GM06990 (cell line): ENCODE measurements around the gene PACSIN1.

Experiments
- DNase-seq: peaks from one replicate; pipeline ENCODE4 v3.0.0-alpha.2; 2011; ENCODE audit not compliant: insufficient read length; ENCODE audit errors: extremely low read depth
- H3K27me3 ChIP-seq: replicated peaks from 2 replicates; pipeline ENCODE4 v1.6.0; 2011; ENCODE audit warnings: low read length; ENCODE audit not compliant: control insufficient read depth, insufficient read depth
- H3K36me3 ChIP-seq: 2 replicates; pipeline ENCODE4 v1.5.1; 2011; ENCODE audit warnings: low read length; ENCODE audit not compliant: control insufficient read depth, insufficient read depth
- H3K4me3 ChIP-seq: replicated peaks from 2 replicates; pipeline ENCODE4 v1.5.1; 2011; ENCODE audit warnings: low read depth, mild to moderate bottlenecking, control low read depth, low read length
- TF ChIP-seq, protein P1 (sequence below): IDR thresholded peaks from 2 replicates; pipeline ENCODE4 v1.5.1; 2011; ENCODE audit warnings: low read length, control low read depth, mild to moderate bottlenecking, inconsistent platforms; ENCODE audit not compliant: insufficient read depth, poor library complexity, severe bottlenecking

The PACSIN1 gene

DNA sequence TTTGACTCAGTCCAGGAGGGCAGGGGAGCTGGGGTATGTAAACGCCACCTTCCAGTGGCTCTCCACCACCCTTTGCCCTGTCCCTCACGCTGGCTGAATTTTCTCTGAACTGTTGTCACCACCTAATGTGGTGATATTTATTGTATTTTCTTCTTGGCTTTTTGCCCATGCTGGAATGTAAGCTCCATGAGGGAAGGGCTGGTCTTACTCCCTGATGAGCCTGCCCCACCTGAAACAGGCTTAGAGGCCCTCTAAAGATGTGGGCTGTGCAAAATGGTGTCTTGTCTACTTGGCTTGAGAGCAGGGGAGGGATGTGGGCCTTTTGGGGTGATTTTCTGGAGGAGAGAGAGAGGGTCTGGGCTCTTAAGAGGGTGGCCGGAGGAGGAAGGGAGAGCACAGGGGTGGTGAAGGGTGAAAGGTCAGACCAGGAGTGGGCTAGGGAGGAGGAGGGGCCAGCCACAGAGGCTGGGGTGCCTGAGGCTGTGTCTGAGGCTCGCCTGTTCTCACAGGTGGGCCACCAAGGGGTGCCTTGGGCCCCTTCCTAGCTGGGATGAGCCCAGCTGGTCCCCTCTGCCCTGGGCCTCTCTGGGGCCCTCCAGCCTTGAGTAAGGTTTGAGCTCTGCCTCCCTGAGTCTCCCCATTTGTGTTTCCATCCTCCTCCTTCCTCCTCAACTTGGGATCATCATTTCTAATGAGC lies 52.9 kb downstream of the PACSIN1 start:
- no peak for DNase-seq
- Histone ChIP-seq H3K4me3 (no peak overlapping the region), H3K36me3 (no peaks in the 10 kb centered on the region), H3K27me3 (no peaks in the 10 kb centered on the region; the same call in 1 of the 2 replicates)
- TF ChIP-seq, protein P1, sequence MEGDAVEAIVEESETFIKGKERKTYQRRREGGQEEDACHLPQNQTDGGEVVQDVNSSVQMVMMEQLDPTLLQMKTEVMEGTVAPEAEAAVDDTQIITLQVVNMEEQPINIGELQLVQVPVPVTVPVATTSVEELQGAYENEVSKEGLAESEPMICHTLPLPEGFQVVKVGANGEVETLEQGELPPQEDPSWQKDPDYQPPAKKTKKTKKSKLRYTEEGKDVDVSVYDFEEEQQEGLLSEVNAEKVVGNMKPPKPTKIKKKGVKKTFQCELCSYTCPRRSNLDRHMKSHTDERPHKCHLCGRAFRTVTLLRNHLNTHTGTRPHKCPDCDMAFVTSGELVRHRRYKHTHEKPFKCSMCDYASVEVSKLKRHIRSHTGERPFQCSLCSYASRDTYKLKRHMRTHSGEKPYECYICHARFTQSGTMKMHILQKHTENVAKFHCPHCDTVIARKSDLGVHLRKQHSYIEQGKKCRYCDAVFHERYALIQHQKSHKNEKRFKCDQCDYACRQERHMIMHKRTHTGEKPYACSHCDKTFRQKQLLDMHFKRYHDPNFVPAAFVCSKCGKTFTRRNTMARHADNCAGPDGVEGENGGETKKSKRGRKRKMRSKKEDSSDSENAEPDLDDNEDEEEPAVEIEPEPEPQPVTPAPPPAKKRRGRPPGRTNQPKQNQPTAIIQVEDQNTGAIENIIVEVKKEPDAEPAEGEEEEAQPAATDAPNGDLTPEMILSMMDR: no peak

DNA sequence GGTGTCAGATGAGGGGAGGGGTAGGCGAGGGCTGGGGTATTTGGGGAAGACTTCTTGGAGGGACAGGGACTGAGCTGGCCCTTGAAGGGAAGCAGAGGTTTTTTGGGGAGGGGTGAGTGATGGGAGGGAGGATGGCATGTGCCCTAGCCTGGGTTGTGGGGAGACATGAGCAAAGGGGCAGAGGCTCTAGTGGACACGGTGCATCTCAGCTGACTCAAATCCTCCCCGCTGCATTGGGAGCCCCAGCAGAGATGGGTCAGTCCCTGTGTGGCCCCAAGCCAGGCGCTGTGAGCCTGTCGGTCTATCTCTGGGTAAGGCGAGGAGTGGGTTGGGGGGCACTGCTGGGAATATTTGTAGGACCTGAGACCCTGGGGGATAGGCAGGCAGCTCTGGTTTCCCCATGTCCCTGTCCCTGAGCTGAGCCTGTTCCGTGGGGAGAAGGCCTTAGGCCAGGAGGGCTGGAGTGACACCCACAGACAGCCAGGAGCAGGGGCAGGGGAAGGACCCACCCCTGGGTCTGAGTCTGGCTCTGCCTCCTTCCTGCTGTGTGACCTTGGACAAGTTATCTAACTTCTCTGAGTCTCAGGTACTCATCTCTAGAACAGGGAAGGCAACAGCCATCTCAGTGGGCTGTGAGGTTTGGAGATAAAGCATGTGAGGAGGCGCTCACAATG lies 54.2 kb downstream of the PACSIN1 start:
- DNase-seq: no peak
- no peaks in the 10 kb centered on the region; the same call in 1 of the 2 replicates for H3K27me3 ChIP-seq
- no peaks in the 10 kb centered on the region for H3K36me3 ChIP-seq
- TF ChIP-seq, protein P1: no peak
- H3K4me3 ChIP-seq: no peak overlapping the region

DNA sequence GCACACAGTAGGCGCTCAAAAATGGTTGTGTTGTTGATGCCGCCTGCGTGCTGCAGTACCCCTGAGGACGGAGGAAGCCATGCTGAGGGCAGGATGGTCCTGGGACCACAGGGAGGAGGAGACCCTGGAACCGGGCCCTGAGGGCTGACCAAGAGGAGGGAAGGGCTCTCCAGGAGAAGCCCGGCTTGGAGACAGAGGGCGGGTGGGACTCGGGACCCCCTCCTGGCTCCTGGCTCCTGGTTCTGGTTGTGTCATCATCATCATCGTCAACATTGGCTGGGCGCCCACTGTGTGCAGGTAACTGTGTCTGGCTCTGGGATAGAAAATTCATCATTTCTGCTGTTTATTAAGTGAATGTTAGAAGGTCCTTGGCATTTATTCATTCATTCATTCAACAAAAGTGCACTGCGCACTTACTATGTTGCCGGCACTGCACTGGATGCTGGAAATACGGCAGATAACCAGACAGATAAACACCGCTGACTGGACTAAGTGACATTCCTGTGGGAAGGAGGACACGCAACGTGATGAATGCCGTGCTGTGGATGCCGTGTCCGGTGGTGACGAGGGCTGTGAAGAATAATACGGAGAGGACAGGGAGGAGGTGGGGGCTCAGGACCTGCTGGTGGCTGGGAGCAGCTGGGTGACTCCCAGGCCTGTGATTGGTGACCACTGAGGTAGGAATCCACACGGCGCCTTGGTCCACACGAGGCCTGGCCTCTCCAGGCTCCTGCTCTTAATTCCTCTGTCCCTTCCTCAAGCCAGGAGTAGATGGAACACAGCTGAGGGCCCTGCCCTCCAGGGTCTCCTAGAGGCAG lies 55.0 kb downstream of the PACSIN1 start:
- H3K36me3 ChIP-seq: no peaks in the 10 kb centered on the region
- no peak overlapping the region for H3K4me3 ChIP-seq
- no peak for DNase-seq
- H3K27me3 ChIP-seq: no peaks in the 10 kb centered on the region; the same call in 1 of the 2 replicates
- TF ChIP-seq, protein P1: no peak

DNA sequence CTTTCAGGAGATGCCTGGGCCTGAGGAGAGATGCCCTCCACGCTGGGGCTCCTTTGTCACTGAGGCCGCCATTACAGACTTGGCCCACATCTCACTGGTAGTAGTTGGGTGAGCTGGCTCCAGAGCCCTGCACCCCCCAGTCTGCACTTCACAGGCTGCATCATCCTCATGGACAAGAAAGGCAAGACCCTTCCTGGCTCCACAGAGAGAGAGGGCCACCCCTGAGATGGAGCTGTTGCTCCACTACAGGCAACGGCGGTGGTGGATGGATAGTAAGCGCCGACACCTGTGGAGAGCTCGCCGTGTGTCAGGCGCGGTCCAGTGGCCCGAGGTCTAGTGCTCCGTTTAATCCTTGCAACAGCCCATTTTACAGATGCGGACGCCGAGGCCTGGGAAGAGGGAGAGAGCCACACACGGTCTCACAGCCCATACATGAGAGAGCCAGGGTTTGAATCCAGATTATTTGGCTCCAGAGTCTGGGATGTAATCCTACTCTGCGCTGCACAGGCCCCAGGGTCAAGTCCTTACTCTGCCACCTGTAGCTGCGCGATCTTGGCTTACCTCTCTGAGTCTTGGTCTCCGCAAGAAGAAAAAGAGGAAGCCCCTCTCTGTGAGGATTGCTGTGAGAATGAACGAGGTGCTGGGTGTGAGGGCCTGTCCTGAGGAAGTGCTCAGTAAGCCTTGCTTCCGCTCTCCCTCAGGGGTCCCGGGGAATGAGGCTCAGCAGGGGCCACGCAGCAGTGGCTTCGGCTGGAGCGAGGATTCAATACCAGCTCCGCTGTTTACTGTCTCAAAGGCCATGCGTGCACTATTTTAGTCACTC lies 55.8 kb downstream of the PACSIN1 start:
- TF ChIP-seq, protein P1: no peak
- Histone ChIP-seq H3K27me3 (no peaks in the 10 kb centered on the region), H3K36me3 (no peaks in the 10 kb centered on the region), H3K4me3 (no peak overlapping the region)
- DNase-seq: no peak

DNA sequence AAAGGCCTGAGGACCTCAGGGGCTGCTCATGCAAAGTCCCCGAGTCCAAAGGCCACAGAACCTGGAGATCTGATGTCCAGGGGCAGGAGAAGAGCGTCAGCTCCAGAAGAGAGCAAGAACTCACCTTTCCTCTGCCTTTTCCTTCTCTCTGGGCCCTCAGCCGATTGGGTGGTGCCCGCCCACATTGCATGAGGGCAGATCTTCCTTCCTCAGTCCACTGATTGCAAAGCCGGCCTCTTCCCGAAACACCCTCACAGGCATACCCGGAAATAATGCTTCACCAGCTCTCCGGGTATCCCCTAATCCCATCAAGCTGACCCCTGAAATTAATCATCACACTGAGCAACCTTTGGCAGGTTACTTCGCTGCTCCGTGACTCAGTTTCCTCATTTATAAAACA lies 56.9 kb downstream of the PACSIN1 start:
- H3K4me3 ChIP-seq: no peak overlapping the region
- TF ChIP-seq, protein P1: no peak
- no peaks in the 10 kb centered on the region for H3K36me3 ChIP-seq
- H3K27me3 ChIP-seq: no peaks in the 10 kb centered on the region
- DNase-seq: no peak
